ENCODE measurements around the gene UBE2L3.
"Not testable (repeated sequence)": the region's sequence is repeated elsewhere in the genome, so short reads cannot be mapped to it uniquely, and the experiment has no call there.

Gene UBE2L3

GRCh38 chr22:21573293-21573734 is 5.8 kb downstream of the UBE2L3 start:
- no peak for FAIRE-seq

GRCh38 chr22:21573750-21574494 is 6.4 kb downstream of the UBE2L3 start:
- FAIRE-seq: no peak

- FAIRE-seq: no peak
Observed at GRCh38 chr22:21579474-21579851, 11.9 kb downstream of the UBE2L3 start.

- FAIRE-seq: not testable (repeated sequence)
Observed at GRCh38 chr22:21580623-21581007, 13.1 kb downstream of the UBE2L3 start.

GRCh38 chr22:21581009-21581713 is 13.6 kb downstream of the UBE2L3 start:
- FAIRE-seq: not testable (repeated sequence)

GRCh38 chr22:21582801-21583740 is 15.6 kb downstream of the UBE2L3 start:
- FAIRE-seq: no peak

- FAIRE-seq: no peak
Observed at GRCh38 chr22:21585389-21585788, 17.9 kb downstream of the UBE2L3 start.

- no peak for FAIRE-seq
Observed at GRCh38 chr22:21587803-21588611, 20.5 kb downstream of the UBE2L3 start.

GRCh38 chr22:21589396-21589795 is 21.9 kb downstream of the UBE2L3 start:
- no peak for FAIRE-seq

GRCh38 chr22:21590809-21591641 is 23.5 kb downstream of the UBE2L3 start:
- FAIRE-seq: no peak

- FAIRE-seq: no peak
Observed at GRCh38 chr22:21591695-21592094, 24.2 kb downstream of the UBE2L3 start.

GRCh38 chr22:21592422-21592821 is 24.9 kb downstream of the UBE2L3 start:
- FAIRE-seq: no peak

- FAIRE-seq: no peak
Observed at GRCh38 chr22:21593406-21594232, 26.1 kb downstream of the UBE2L3 start.

GRCh38 chr22:21594865-21595452 is 27.4 kb downstream of the UBE2L3 start:
- FAIRE-seq: no peak

- FAIRE-seq: not testable (repeated sequence)
Observed at GRCh38 chr22:21596356-21597135, 29.0 kb downstream of the UBE2L3 start.

GRCh38 chr22:21598302-21598701 is 30.8 kb downstream of the UBE2L3 start:
- FAIRE-seq: no peak

GRCh38 chr22:21599053-21599893 is 31.8 kb downstream of the UBE2L3 start:
- FAIRE-seq: no peak

- FAIRE-seq: no peak
Observed at GRCh38 chr22:21602579-21602978, 35.1 kb downstream of the UBE2L3 start.

Data from endometrium (tissue), 2 donors.